ENCODE results near the gene TRIO.

The TRIO gene

GRCh38 chr5:14481349-14481748 lies 338.2 kb downstream of the TRIO start:
- no peak for TF ChIP-seq CTCF (conservative IDR thresholded peaks at IDR 0.05; ENCODE audit: low read length)
- no peak overlapping the region for H3K4me3 ChIP-seq (ENCODE audit: low read length)
- DNase-seq (ENCODE audit: low read depth): no peak

- no peak for DNase-seq (ENCODE audit: low read depth)
- no peak overlapping the region for H3K4me3 ChIP-seq (ENCODE audit: low read length)
- TF ChIP-seq CTCF (conservative IDR thresholded peaks at IDR 0.05; ENCODE audit: low read length): no peak
Measured at GRCh38 chr5:14482085-14482484, 338.9 kb downstream of the TRIO start.

- no peak for TF ChIP-seq CTCF (conservative IDR thresholded peaks at IDR 0.05; ENCODE audit: low read length)
- H3K4me3 ChIP-seq (ENCODE audit: low read length): no peak overlapping the region
- DNase-seq (ENCODE audit: low read depth): no peak
Measured at GRCh38 chr5:14483504-14484157, 340.5 kb downstream of the TRIO start.

DNA sequence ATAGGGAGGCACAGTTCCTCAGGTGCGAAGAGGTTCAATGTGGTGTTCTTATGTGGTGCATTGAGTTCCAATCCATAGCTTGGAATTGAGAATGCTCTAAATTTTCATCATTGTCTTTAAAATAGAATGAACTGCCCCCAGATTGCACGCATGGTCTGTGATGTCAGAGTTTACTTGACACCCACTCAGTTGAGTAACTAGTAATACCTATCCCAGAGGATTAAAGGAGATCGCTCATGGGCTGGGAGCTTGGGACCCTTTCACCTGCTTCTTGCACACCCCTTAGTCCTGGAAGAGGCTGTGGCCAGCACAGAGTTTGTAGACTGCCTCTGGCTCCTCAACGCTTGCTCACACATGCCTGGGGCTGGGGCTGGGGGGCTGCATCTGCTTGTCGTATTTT lies 343.3 kb downstream of the TRIO start:
- no peak for DNase-seq (ENCODE audit: low read depth)
- TF ChIP-seq CTCF (conservative IDR thresholded peaks at IDR 0.05; ENCODE audit: low read length): no peak
- no peak overlapping the region for H3K4me3 ChIP-seq (ENCODE audit: low read length)

- DNase-seq (ENCODE audit: low read depth): no peak
- no peak for TF ChIP-seq CTCF (conservative IDR thresholded peaks at IDR 0.05; ENCODE audit: low read length)
- H3K4me3 ChIP-seq (ENCODE audit: low read length): no peak overlapping the region
Measured at GRCh38 chr5:14486996-14487896, 344.1 kb downstream of the TRIO start.

DNA sequence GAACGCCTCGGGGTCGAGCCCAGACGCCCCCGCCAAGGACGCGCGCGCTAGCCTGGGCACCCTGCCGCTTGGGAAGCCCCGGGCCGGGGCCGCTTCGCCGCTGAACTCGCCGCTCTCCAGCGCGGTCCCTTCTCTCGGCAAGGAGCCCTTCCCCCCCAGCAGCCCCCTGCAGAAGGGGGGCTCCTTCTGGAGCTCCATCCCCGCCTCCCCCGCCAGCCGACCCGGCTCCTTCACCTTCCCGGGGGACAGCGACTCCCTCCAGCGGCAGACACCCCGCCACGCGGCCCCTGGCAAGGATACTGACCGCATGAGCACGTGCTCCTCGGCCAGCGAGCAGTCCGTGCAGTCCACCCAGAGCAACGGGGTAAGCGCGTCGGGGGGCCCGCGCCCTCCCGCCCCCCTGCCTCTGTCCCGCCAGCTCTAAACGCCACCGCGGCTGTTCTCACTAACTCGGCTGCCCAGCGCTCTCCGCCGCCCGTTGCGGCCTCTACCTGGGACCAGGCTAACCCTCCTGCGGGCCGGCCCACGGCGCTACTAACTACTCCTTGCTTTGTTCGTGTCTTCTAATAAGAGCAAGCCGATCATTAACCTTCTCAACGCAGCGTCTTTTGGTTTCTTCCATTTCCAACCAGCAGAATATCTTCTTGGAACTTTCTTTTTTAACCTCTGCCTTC lies 344.9 kb downstream of the TRIO start:
- DNase-seq (ENCODE audit: low read depth): no peak
- no peak overlapping the region for H3K4me3 ChIP-seq (ENCODE audit: low read length)
- TF ChIP-seq CTCF (conservative IDR thresholded peaks at IDR 0.05; ENCODE audit: low read length): no peak
